ENCODE results near the gene ZC3H4. TPM values are rescaled to one million over a fixed set of nuclear protein-coding genes. Genes with fewer than 3 reads are reported as not detected.

The ZC3H4 gene
- total and polyA plus RNA-seq, 9 of the 15 experiments (the other 6 are each of a cell fraction or from before 2014, with no cell fraction given) = 2.2 to 75.6 (median 18.3) TPM

GRCh38 chr19:47095476-47096099 is 18.0 kb downstream of the ZC3H4 start:
- in situ Hi-C loops (cut with MboI) = no loop called here
- POLR2A ChIA-PET = interaction anchor here (0.7 to 2.7 kb wide), 7 partner anchors 11 to 61 kb away, joined by 3 to 13 read pairs (median 4); partner anchors contain the start of gene ZC3H4
- H3K27me3 ChIP-seq (ENCODE audit: control insufficient read depth in 2 of 2, insufficient read depth in 2 of 2, low read length in 2 of 2) = no peaks in the 10 kb centered on the region
- no peaks in the 10 kb centered on the region for H4K20me1 ChIP-seq (replicated peaks; ENCODE audit: control insufficient read depth, insufficient read depth, low read length)
- intact Hi-C loops (cut with micrococcal nuclease) = no loop called here
- CTCF ChIA-PET (ENCODE audit: low intra/inter-chr PET ratio) = no interaction called here
- H3K27ac ChIP-seq (ENCODE audit: extremely low read depth, low read depth, low read length) = no peak overlapping the region; the same call in 2 of the 3 replicates
- H3K36me3 ChIP-seq (ENCODE audit: control insufficient read depth, insufficient read depth, low read length) = peaks cover 82% of the 10 kb centered on the region; the same call in 2 of the 3 replicates
- H2AFZ ChIP-seq (ENCODE audit: low read depth, low read length) = no peak overlapping the region
- BruUV-seq (replicated peaks) = no TSS peak
- peaks cover 69% of the 10 kb centered on the region for H3K79me2 ChIP-seq (ENCODE audit: control insufficient read depth, insufficient read depth, low read length)
- no peaks in the 10 kb centered on the region for H3K9me3 ChIP-seq (replicated peaks; ENCODE audit: control insufficient read depth, insufficient read depth, low read depth, low read length)
- no peak for DNase-seq (ENCODE audit: extremely low read depth in 1 of 4, low spot score in 3 of 4)
- no peak for FAIRE-seq
- peaks cover 17 to 31% of the 10 kb centered on the region in 2 experiments; a peak in 4 of 5 replicates for H3K4me1 ChIP-seq (replicated peaks in 1 of 2; ENCODE audit: control insufficient read depth in 2 of 2, insufficient read depth in 2 of 2, low read length in 2 of 2)
- ATAC-seq = no peak
- TF ChIP-seq ZEB2 (IDR thresholded peaks at IDR 0.05) = no peak
- TF ChIP-seq ZBTB33 (CRISPR knock-in tag; IDR thresholded peaks at IDR 0.05) = peak; percentile 39; the same call in 1 of the 2 replicates
- no peak for TF ChIP-seq CEBPZ (IDR thresholded peaks at IDR 0.05; ENCODE audit: borderline replicate concordance, low read depth, low read length)
- no peak for TF ChIP-seq ZNF146 (CRISPR knock-in tag; IDR thresholded peaks at IDR 0.05; ENCODE audit: unreplicated experiment)
- no peak for TF ChIP-seq NELFE (IDR thresholded peaks at IDR 0.05; ENCODE audit: insufficient read depth, insufficient read length)
- TF ChIP-seq JUN (IDR thresholded peaks at IDR 0.05; ENCODE audit: borderline replicate concordance, low read depth, low read length) = no peak
- TF ChIP-seq JUN (CRISPR knock-in tag; IDR thresholded peaks at IDR 0.05; ENCODE audit: borderline replicate concordance) = no peak
- TF ChIP-seq DIDO1 (tag; IDR thresholded peaks at IDR 0.05; ENCODE audit: low read depth) = no peak
- TF ChIP-seq NCOA2 (IDR thresholded peaks at IDR 0.05; ENCODE audit: partially characterized antibody in 2 of 2) = no peak
- TF ChIP-seq FOSL1 (tag; conservative IDR thresholded peaks at IDR 0.05) = 0 out of 2 replicates have a peak, but pooled peaks have one; percentile 38
- TF ChIP-seq SNIP1 (IDR thresholded peaks at IDR 0.05; ENCODE audit: low read depth) = no peak
- no peak for TF ChIP-seq SPI1 (IDR thresholded peaks at IDR 0.05; ENCODE audit: borderline replicate concordance, low read depth, low read length)
- no peak for TF ChIP-seq DLX4 (CRISPR knock-in tag; IDR thresholded peaks at IDR 0.05)
- TF ChIP-seq POU5F1 (IDR thresholded peaks at IDR 0.05; ENCODE audit: borderline replicate concordance, low read depth, low read length, partially characterized antibody) = no peak
- TF ChIP-seq NFIC (IDR thresholded peaks at IDR 0.05) = no peak
- TF ChIP-seq HMG20A (CRISPR knock-in tag; conservative IDR thresholded peaks at IDR 0.05) = no peak
- H3K9me1 ChIP-seq (ENCODE audit: control insufficient read depth, insufficient read depth, low read length) = no peaks in the 10 kb centered on the region
- H3K4me2 ChIP-seq (ENCODE audit: insufficient read depth, low read length) = no peak overlapping the region
- H3K4me3 ChIP-seq = no peak overlapping the region
- H3K9ac ChIP-seq (ENCODE audit: insufficient read depth in 1 of 2, low read depth in 2 of 2, low read length in 2 of 2) = peak overlapping the region in 1 of 2 experiments; percentile 84; a peak in 2 of 4 replicates
- WGBS (ENCODE audit: insufficient coverage, low coverage, missing lambda C conversion rate) = 71% methylated on average over 5 of the region's 9 CpGs
